H1 (cell line): ENCODE data around the gene TTC8.

Experiments used
- CEBPB ChIP-seq: IDR thresholded peaks from 2 replicates; pipeline ENCODE4 v1.6.1; 2012; ENCODE audit warnings: low read depth, low read length
- POLR2AphosphoS5 ChIP-seq: IDR thresholded peaks from 2 replicates; pipeline ENCODE4 v1.6.1; 2011; ENCODE audit warnings: low read depth, low read length
- RNF2 ChIP-seq: fragments of 200-900, 300-1000 bp; sonication (generic); IDR thresholded peaks from 2 replicates; pipeline ENCODE4 v1.7.1; 2016; ENCODE audit warnings: borderline replicate concordance, low read depth, mild to moderate bottlenecking, antibody characterized with exemption, low read length; ENCODE audit not compliant: poor library complexity, severe bottlenecking; ENCODE audit errors: missing control alignments
- TBP ChIP-seq: IDR thresholded peaks from 2 replicates; pipeline ENCODE4 v1.6.1; 2011; ENCODE audit warnings: low read depth, low read length, improper control_type of control experiment
- ZNF274 ChIP-seq: IDR thresholded peaks from 2 replicates; pipeline ENCODE4 v1.7.0; 2012; ENCODE audit warnings: low read length, borderline replicate concordance; ENCODE audit errors: extremely low read depth

DNA sequence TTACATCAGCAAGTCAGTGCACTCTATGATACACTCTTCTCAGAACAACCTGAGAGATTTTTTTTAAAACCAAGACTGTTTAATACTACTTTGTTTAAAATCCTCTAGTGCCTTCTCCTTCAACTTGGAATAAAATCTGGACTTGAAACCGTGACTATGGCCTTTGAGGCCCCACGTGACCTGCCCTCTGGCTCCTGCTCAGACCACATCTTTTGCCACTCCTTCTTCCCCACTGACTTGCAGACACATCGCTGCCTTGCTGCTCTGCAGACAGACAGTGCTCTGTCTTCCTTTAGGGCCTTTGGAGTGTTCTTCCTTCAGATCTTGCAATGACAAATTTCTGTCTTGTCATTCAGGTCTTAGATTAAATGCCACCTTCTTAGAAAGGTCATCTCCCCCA is 48.5 kb downstream of the TTC8 start:
- TF ChIP-seq CEBPB = no peak
- TF ChIP-seq RNF2 = no peak
- TF ChIP-seq TBP = no peak
- no peak for TF ChIP-seq ZNF274
- TF ChIP-seq POLR2AphosphoS5 = no peak
